Endothelial cell of umbilical vein (primary cell): ENCODE results near the gene SOX13.

Source experiments
- EZH2 ChIP-seq: IDR thresholded peaks from 2 replicates; pipeline ENCODE4 v1.6.1; 2012; ENCODE audit warnings: borderline replicate concordance, low read depth, mild to moderate bottlenecking, moderate library complexity, low read length, inconsistent platforms; ENCODE audit not compliant: severe bottlenecking
- FOS ChIP-seq: IDR thresholded peaks from 2 replicates; pipeline ENCODE4 v1.6.1; 2011; ENCODE audit warnings: mild to moderate bottlenecking, low read length, moderate library complexity, borderline replicate concordance; ENCODE audit not compliant: insufficient read depth
- GATA2 ChIP-seq: IDR thresholded peaks from 2 replicates; pipeline ENCODE4 v1.7.0; 2011; ENCODE audit warnings: low read depth, mild to moderate bottlenecking, moderate library complexity, mixed read lengths, low read length; ENCODE audit not compliant: insufficient read length, insufficient read depth
- JUN ChIP-seq: IDR thresholded peaks from 2 replicates; pipeline ENCODE4 v1.6.1; 2011; ENCODE audit warnings: borderline replicate concordance, low read depth; ENCODE audit not compliant: insufficient read length, insufficient read depth
- MYC ChIP-seq: IDR thresholded peaks from one replicate; pipeline ENCODE4 v1.6.1; 2011; ENCODE audit warnings: mild to moderate bottlenecking, low read depth, low read length
- POLR2A ChIP-seq: IDR thresholded peaks from 2 replicates; pipeline ENCODE4 v1.6.1; 2012; ENCODE audit warnings: low read depth, mild to moderate bottlenecking, control low read depth, low read length
- POLR2AphosphoS5 ChIP-seq: IDR thresholded peaks from 2 replicates; pipeline ENCODE4 v1.6.1; 2012; ENCODE audit warnings: low read depth, mild to moderate bottlenecking, control low read depth, low read length, moderate library complexity; ENCODE audit not compliant: insufficient read depth
- TF ChIP-seq, protein P1 (sequence below), 2 donors: IDR thresholded peaks; 1 replicate in 1 of 2; 2 replicates in 1 of 2; pipeline ENCODE4 v1.5.1; 2011; ENCODE audit warnings: low read length in 2 of 2, mild to moderate bottlenecking in 2 of 2, moderate library complexity in 2 of 2, control low read depth in 1 of 2, inconsistent platforms in 1 of 2, low read depth in 1 of 2; ENCODE audit not compliant: insufficient read depth in 1 of 2; ENCODE audit errors: extremely low read depth in 1 of 2
- TF ChIP-seq, protein P2 (sequence below): IDR thresholded peaks from 2 replicates; pipeline ENCODE4 v1.6.1; 2011; ENCODE audit not compliant: insufficient read depth, insufficient read length

DNA sequence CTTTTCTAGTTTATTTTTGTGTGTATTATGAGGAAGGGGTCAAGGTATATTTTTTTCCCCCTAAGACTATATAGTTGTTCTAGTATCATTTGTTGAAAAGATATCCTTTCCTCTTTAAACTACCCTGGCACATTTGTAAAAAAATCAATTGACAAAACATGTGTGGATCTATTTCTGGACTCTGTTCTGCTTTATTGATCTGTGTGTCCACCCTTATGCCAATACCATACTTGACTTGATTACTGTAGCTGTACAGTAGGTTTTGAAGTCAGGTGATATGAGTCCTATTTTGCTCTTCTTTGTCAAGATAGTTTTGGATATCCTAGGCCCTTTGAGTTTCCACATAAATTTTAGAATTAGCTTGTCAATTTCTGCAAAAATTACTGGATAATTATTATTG, 21.2 kb upstream of the SOX13 start:
- TF ChIP-seq POLR2AphosphoS5 (no peak), EZH2 (no peak), POLR2A (no peak), FOS (no peak), MYC (no peak), JUN (no peak), GATA2 (no peak)
- TF ChIP-seq, protein P1, sequence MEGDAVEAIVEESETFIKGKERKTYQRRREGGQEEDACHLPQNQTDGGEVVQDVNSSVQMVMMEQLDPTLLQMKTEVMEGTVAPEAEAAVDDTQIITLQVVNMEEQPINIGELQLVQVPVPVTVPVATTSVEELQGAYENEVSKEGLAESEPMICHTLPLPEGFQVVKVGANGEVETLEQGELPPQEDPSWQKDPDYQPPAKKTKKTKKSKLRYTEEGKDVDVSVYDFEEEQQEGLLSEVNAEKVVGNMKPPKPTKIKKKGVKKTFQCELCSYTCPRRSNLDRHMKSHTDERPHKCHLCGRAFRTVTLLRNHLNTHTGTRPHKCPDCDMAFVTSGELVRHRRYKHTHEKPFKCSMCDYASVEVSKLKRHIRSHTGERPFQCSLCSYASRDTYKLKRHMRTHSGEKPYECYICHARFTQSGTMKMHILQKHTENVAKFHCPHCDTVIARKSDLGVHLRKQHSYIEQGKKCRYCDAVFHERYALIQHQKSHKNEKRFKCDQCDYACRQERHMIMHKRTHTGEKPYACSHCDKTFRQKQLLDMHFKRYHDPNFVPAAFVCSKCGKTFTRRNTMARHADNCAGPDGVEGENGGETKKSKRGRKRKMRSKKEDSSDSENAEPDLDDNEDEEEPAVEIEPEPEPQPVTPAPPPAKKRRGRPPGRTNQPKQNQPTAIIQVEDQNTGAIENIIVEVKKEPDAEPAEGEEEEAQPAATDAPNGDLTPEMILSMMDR (IDR thresholded peaks at IDR 0.05; ENCODE audit: extremely low read depth in 1 of 2, insufficient read depth in 1 of 2, low read depth in 1 of 2, low read length in 2 of 2), result no peak
- TF ChIP-seq, protein P2, sequence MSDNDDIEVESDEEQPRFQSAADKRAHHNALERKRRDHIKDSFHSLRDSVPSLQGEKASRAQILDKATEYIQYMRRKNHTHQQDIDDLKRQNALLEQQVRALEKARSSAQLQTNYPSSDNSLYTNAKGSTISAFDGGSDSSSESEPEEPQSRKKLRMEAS, result no peak
